Skeletal muscle cell (primary cell): Measurements from ENCODE around the gene MATR3.

Experiments
- DNase-seq: peaks from one replicate; pipeline ENCODE4 v3.0.0-alpha.2; 2010; ENCODE audit warnings: low read depth
- H3K4me3 ChIP-seq: 2 replicates; pipeline ENCODE4 v1.5.1; 2011; ENCODE audit warnings: low read depth, mild to moderate bottlenecking, control low read depth, low read length, moderate library complexity

MATR3 gene

DNA sequence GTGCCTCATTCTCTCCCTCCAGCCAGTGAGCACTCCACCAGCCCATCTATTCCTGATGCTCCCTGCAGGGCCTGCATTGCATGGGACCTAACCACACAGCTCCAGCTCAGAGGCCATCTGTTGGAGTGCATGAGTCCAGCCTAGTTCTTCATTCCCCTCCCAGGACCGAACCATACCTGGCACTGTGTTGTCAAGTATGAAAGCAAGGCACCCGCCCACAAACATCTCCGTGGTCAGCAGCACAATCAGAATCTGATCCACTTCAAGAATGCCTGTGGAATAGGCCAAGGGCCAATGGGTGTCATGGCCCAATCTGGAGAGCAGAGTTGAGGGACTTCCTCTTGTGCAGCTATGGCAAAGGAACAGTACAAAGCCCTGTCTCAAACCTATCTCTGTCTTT lies 83.7 kb downstream of the MATR3 start:
- no peak for DNase-seq

DNA sequence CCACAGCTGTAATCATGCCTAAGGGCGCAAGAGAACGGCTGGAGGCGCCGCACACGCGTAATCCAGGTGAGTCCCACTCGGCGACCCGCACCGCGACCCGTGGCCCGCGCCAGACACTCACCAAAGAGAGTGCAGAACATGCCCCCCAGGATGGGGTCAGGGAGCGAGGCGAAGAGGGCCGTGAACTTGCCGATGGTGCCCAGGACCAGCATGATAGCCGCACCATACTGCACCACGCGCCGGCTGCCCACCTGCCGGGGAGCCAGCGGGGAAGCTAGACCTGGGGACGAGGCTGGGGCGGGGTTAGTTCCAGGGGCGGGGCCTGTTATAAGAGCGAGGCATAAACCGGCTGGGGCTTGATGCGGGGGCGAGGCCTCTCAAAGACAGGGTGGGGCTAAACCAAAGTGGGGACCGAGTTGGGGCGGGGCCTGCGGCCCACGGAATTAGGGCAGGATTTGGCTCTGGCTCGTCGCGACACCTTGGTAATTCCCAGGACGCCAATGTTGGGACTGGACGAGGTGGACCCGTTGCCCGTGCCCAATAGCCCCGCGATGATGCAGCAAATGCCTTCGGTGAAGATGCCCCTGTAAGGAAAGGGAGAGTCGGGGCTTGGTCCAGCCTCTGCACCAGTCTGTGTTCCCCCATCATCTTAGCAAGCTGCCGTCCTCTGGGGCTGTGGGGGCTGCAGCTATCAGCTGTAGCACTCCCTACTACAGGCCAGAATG lies 84.7 kb downstream of the MATR3 start:
- DNase-seq, result no peak
- H3K4me3 ChIP-seq, result no peak overlapping the region

More for the DNA sequence above, 83.7 kb downstream of the MATR3 start:
- H3K4me3 ChIP-seq, result no peak overlapping the region

DNA sequence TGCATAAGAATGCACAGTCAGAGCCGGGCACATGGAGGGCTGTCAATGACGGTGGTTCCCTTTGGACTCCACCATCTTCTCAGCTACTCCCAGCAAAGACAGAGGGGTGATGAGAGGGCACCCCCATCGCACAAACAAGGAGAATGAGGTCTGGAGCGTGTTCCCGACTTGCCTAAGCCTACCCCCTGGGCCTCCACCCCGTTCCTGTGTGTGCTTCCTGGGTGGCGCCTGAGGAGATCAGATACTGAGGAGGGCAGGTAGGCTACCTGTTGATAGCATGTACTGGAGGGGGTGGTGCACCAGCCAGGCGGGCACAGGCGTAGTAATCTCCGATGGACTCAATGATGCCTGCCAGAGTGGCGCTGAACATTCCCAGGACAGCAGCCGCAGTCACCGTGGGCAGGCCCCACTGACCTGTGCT lies 85.4 kb downstream of the MATR3 start:
- no peak overlapping the region for H3K4me3 ChIP-seq
- DNase-seq, result no peak

DNA sequence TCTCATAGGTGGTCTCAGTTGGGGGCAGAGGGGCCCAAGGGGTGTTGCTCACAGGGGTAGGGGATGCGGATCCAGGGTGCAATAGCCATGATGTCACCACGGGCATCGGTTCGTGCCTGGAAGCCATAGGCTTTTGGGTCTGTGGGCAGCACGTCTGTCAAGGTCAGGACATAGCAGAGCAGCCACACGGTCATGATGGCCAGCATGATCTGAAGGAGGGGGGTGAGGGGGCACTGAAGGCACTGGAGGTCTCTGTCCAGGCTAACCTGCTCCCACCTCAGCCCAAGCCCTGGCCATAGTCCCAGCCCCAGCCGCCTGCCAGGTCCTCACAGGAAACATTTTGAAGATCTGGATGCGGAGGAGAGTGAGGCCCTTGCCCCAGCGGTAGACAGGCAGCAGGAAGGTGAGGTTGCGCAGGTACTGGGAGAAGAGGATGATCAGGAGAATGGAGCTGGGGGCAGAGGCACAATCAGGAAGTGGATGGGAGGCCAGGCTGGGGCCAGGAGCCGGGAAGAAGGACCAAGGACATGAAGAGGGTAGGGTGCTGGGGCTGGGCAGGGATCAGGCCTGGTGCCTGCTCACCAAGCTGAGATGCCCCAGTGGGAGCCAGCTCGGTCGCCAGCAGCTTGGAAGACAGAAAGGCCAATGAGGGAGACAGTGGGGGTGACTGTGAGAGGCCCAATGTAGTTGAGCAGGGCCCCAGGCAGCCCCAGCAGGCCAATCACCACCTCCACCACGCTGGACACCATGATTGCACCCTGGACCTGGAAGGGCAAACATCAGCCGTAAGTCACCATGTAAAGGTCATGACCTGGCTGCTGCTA lies 86.3 kb downstream of the MATR3 start:
- no peak for DNase-seq
- H3K4me3 ChIP-seq, result no peak overlapping the region
